Activated naive CD8-positive, alpha-beta T cell treated with anti-CD3 and anti-CD28 coated beads, Interleukin-2, amount 50 U/mL, for 24 hours (primary cell): ENCODE measurements around the gene GINM1.

ENCODE experiments used
- ATAC-seq: fragments of 150-1000 bp; cut with Tn5 transposase; one replicate; pipeline ENCODE4 v1.10.0; 2021
- DNase-seq: peaks from one replicate; pipeline ENCODE4 v3.0.0; 2021
- H3K27ac Mint-ChIP-seq: one replicate; pipeline ENCODE4 v1.8.0; 2021; ENCODE audit warnings: mild to moderate bottlenecking, mixed read lengths
- H3K27me3 Mint-ChIP-seq: one replicate; pipeline ENCODE4 v1.8.0; 2021; ENCODE audit warnings: mixed read lengths
- H3K36me3 Mint-ChIP-seq: one replicate; pipeline ENCODE4 v1.8.0; 2021; ENCODE audit warnings: low read depth, mixed read lengths
- H3K4me1 Mint-ChIP-seq: one replicate; pipeline ENCODE4 v1.8.0; 2021; ENCODE audit warnings: mixed read lengths
- H3K4me3 Mint-ChIP-seq: one replicate; pipeline ENCODE4 v1.8.0; 2021; ENCODE audit warnings: mild to moderate bottlenecking, moderate library complexity, mixed read lengths
- H3K9me3 Mint-ChIP-seq: one replicate; pipeline ENCODE4 v1.8.0; 2021; ENCODE audit warnings: mixed read lengths

The GINM1 gene

GRCh38 chr6:149566410-149567193 lies 427 bp downstream of the GINM1 start:
- Mint-ChIP-seq H3K9me3 (no peaks in the 10 kb centered on the region), H3K27me3 (peaks cover 1% of the 10 kb centered on the region), H3K4me3 (peak overlapping the region; percentile 84), H3K36me3 (no peaks in the 10 kb centered on the region), H3K27ac (peak overlapping the region; percentile 69), H3K4me1 (peaks cover 35% of the 10 kb centered on the region)
- peak; percentile 16 for ATAC-seq
- DNase-seq, result peak; percentile 56

GRCh38 chr6:149567194-149567586 lies 1.0 kb downstream of the GINM1 start:
- no peaks in the 10 kb centered on the region for H3K36me3 Mint-ChIP-seq
- peak overlapping the region; percentile 84 for H3K4me3 Mint-ChIP-seq

GRCh38 chr6:149567945-149568585 lies 1.9 kb downstream of the GINM1 start:
- no peaks in the 10 kb centered on the region for H3K36me3 Mint-ChIP-seq
- H3K27me3 Mint-ChIP-seq, result peaks cover 1% of the 10 kb centered on the region
- ATAC-seq (no peak), DNase-seq (no peak)
- no peaks in the 10 kb centered on the region for H3K9me3 Mint-ChIP-seq
- peak overlapping the region; percentile 84 for H3K4me3 Mint-ChIP-seq
- peaks cover 35% of the 10 kb centered on the region for H3K4me1 Mint-ChIP-seq
- no peak overlapping the region for H3K27ac Mint-ChIP-seq

More at GRCh38 chr6:149567194-149567586, 1.0 kb downstream of the GINM1 start:
- Mint-ChIP-seq H3K27me3 (peaks cover 1% of the 10 kb centered on the region), H3K9me3 (no peaks in the 10 kb centered on the region), H3K4me1 (peaks cover 35% of the 10 kb centered on the region), H3K27ac (peak overlapping the region; percentile 69)
- ATAC-seq (no peak), DNase-seq (no peak)

GRCh38 chr6:149580880-149581279 lies 14.7 kb downstream of the GINM1 start:
- ATAC-seq, result no peak
- Mint-ChIP-seq H3K27ac (no peak overlapping the region), H3K27me3 (no peaks in the 10 kb centered on the region), H3K4me1 (peaks cover under 1% of the 10 kb centered on the region), H3K36me3 (peaks cover 17% of the 10 kb centered on the region), H3K9me3 (no peaks in the 10 kb centered on the region), H3K4me3 (no peak overlapping the region)
- no peak for DNase-seq

- Mint-ChIP-seq H3K27me3 (no peaks in the 10 kb centered on the region), H3K9me3 (no peaks in the 10 kb centered on the region), H3K27ac (no peak overlapping the region), H3K4me3 (no peak overlapping the region), H3K36me3 (peaks cover 20% of the 10 kb centered on the region), H3K4me1 (peaks cover 4% of the 10 kb centered on the region)
- ATAC-seq (no peak), DNase-seq (no peak)
Measured at GRCh38 chr6:149581349-149581748, 15.2 kb downstream of the GINM1 start.

DNA sequence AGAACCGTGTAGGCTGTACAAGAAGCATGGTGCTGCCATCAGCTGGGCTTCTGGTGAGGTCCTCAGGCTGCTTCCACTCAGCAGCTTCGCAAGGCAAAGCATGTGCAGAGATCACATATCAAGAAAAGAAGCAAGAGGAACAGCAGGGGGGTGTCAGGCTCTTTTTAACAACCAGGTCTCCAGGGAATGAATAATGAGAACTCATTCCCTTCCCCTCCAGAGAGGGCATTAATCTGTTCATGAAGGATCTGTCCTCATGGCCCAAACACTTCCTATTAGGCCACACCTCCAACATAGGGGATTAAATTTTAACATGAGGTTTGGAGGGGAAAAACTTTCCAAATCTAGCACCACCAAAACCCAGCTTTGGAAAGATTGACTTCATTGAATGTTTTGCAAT lies 20.0 kb downstream of the GINM1 start:
- Mint-ChIP-seq H3K27me3 (no peaks in the 10 kb centered on the region), H3K36me3 (peaks cover 30% of the 10 kb centered on the region), H3K4me3 (no peak overlapping the region), H3K9me3 (no peaks in the 10 kb centered on the region), H3K4me1 (peaks cover 4% of the 10 kb centered on the region), H3K27ac (peak overlapping the region; percentile 57)
- DNase-seq (no peak), ATAC-seq (no peak)

GRCh38 chr6:149592983-149593382 lies 26.8 kb downstream of the GINM1 start:
- Mint-ChIP-seq H3K36me3 (peaks cover 31% of the 10 kb centered on the region), H3K27me3 (no peaks in the 10 kb centered on the region), H3K9me3 (no peaks in the 10 kb centered on the region), H3K27ac (no peak overlapping the region), H3K4me1 (no peaks in the 10 kb centered on the region), H3K4me3 (no peak overlapping the region)
- ATAC-seq (no peak), DNase-seq (no peak)

GRCh38 chr6:149593408-149593807 lies 27.2 kb downstream of the GINM1 start:
- Mint-ChIP-seq H3K4me1 (no peaks in the 10 kb centered on the region), H3K9me3 (no peaks in the 10 kb centered on the region), H3K4me3 (no peak overlapping the region), H3K27ac (no peak overlapping the region), H3K36me3 (peaks cover 32% of the 10 kb centered on the region), H3K27me3 (no peaks in the 10 kb centered on the region)
- DNase-seq, result no peak
- no peak for ATAC-seq

GRCh38 chr6:149600508-149600907 lies 34.3 kb downstream of the GINM1 start:
- peaks cover 32% of the 10 kb centered on the region for H3K36me3 Mint-ChIP-seq
- H3K4me1 Mint-ChIP-seq, result no peaks in the 10 kb centered on the region
- no peaks in the 10 kb centered on the region for H3K9me3 Mint-ChIP-seq
- DNase-seq, result no peak
- ATAC-seq, result no peak
- H3K4me3 Mint-ChIP-seq, result no peak overlapping the region
- H3K27me3 Mint-ChIP-seq, result no peaks in the 10 kb centered on the region
- no peak overlapping the region for H3K27ac Mint-ChIP-seq

DNA sequence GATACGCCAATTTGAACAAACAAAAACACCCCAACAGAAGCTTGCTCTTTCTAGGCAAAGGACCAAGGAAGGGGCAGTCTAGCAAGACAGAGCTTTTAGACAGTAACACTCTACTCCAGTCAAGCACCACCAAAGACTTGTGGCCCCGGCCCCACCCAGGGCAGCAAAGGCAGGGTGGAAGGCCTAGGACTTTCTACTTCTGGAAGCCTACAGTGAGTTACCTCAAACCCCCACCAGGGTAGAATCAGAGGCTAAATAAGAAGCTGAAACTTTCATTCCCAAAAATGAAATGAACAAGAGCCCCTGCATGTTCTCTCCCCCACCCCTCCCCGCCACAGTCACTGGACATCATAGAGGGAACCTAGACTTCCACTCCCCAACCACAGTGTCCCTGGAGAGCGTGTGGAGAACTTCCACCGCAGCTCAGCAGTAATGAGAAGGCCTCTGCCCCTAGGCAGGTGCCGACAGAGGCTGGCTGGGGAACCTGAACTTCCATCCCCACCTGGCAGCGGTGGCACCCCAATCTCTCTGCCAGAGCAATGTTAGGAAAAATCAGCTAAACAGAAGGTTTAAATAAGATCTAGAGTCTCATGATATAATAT lies 42.3 kb downstream of the GINM1 start:
- Mint-ChIP-seq H3K36me3 (peaks cover 19% of the 10 kb centered on the region), H3K9me3 (no peaks in the 10 kb centered on the region), H3K27me3 (no peaks in the 10 kb centered on the region), H3K4me3 (no peak overlapping the region), H3K4me1 (peaks cover 7% of the 10 kb centered on the region), H3K27ac (no peak overlapping the region)
- no peak for DNase-seq
- ATAC-seq, result no peak

GRCh38 chr6:149614337-149614736 lies 48.2 kb downstream of the GINM1 start:
- peaks cover 6% of the 10 kb centered on the region for H3K4me1 Mint-ChIP-seq
- H3K36me3 Mint-ChIP-seq, result peaks cover 39% of the 10 kb centered on the region
- no peak overlapping the region for H3K27ac Mint-ChIP-seq
- no peak overlapping the region for H3K4me3 Mint-ChIP-seq
- ATAC-seq (no peak), DNase-seq (no peak)
- H3K27me3 Mint-ChIP-seq, result no peaks in the 10 kb centered on the region
- H3K9me3 Mint-ChIP-seq, result no peaks in the 10 kb centered on the region

GRCh38 chr6:149615805-149616204 lies 49.6 kb downstream of the GINM1 start:
- no peak overlapping the region for H3K27ac Mint-ChIP-seq
- DNase-seq, result no peak
- no peak overlapping the region for H3K4me3 Mint-ChIP-seq
- H3K9me3 Mint-ChIP-seq, result no peaks in the 10 kb centered on the region
- ATAC-seq, result no peak
- peaks cover 48% of the 10 kb centered on the region for H3K36me3 Mint-ChIP-seq
- peaks cover 4% of the 10 kb centered on the region for H3K4me1 Mint-ChIP-seq
- H3K27me3 Mint-ChIP-seq, result no peaks in the 10 kb centered on the region

DNA sequence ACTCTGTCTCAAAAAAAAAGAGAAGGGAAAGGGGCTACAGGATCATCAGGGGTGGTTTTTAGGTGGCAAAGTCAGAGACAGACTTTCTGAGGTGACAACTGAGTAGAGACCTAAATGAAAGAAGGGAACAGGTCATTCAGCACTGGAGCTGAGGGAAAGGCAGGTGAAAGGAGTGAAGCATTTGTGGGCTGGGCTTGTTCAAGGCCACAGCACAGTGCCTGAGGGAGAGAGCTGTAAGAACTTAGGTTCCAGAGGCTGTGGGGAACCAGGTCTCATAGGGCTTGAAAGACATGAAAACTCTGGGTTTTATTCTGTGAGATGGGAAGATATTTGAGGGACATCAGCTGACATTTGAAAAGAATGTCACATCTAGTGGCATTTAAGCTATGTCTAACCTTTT lies 61.5 kb downstream of the GINM1 start:
- H3K4me3 Mint-ChIP-seq, result no peak overlapping the region
- H3K4me1 Mint-ChIP-seq, result peaks cover 11% of the 10 kb centered on the region
- peak overlapping the region; percentile 29 for H3K27ac Mint-ChIP-seq
- H3K36me3 Mint-ChIP-seq, result peaks cover 30% of the 10 kb centered on the region
- DNase-seq (no peak), ATAC-seq (no peak)
- no peaks in the 10 kb centered on the region for H3K27me3 Mint-ChIP-seq
- H3K9me3 Mint-ChIP-seq, result no peaks in the 10 kb centered on the region

DNA sequence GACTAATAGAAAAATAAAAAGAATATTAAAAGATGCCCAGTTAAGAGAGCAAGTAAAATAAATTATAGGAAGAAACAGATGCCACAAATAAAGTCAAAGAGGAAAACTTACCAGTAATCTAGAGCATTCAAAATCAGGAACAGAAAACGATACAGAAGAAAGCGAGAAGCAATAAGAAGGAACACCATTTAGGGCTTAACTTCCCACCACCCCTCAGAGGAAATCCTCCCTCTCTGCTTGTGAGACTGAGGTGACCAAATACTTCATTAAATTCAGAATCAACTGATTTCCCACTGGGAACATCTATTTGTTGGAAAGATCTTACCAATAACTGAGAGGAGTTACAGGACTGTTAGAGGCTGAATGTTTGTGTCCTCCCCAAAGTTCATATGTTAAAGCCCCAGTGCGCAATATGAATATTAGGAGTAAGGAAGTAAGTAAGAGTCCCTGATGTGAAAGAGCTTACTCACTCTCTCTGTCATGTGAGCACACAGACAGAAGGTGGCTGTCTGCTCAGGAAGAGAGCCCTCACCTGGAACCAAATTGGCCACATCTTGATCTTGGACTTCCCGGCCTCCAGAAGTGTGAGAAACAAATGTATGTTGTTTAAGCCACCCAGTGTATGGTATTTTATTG lies 62.8 kb downstream of the GINM1 start:
- no peak overlapping the region for H3K4me3 Mint-ChIP-seq
- H3K9me3 Mint-ChIP-seq, result no peaks in the 10 kb centered on the region
- peak overlapping the region; percentile 39 for H3K27ac Mint-ChIP-seq
- peaks cover 11% of the 10 kb centered on the region for H3K4me1 Mint-ChIP-seq
- peaks cover 27% of the 10 kb centered on the region for H3K36me3 Mint-ChIP-seq
- no peaks in the 10 kb centered on the region for H3K27me3 Mint-ChIP-seq
- peak; percentile 49 for ATAC-seq
- DNase-seq, result no peak

- no peak for ATAC-seq
- Mint-ChIP-seq H3K9me3 (no peaks in the 10 kb centered on the region), H3K27ac (no peak overlapping the region), H3K36me3 (peaks cover 20% of the 10 kb centered on the region), H3K4me1 (peaks cover 2% of the 10 kb centered on the region), H3K27me3 (no peaks in the 10 kb centered on the region), H3K4me3 (no peak overlapping the region)
- DNase-seq, result no peak
Measured at GRCh38 chr6:149634315-149634714, 68.1 kb downstream of the GINM1 start.
